Stimulated activated CD4-positive, alpha-beta T cell treated with anti-CD3 and anti-CD28 coated beads, TNF-alpha, amount 100 ng/mL, for 24 hours (primary cell): Measurements from ENCODE around the gene WDR64.

Source experiments
- DNase-seq, 3 experiments: peaks; one replicate each; pipeline ENCODE4 v3.0.0-alpha.2; 2020; ENCODE audit warnings: low read depth in 3 of 3

The WDR64 gene

GRCh38 chr1:241652012-241652411 lies at the start of gene WDR64:
Gene WDR64 (plus strand): TSS chr1:241652281. CDS start chr1:241652485, 204 bp downstream.
- no peak for DNase-seq

- DNase-seq, result no peak
Observed at GRCh38 chr1:241603731-241604245, 48.3 kb upstream of the WDR64 start.

GRCh38 chr1:241605146-241605805 lies 46.8 kb upstream of the WDR64 start:
- DNase-seq, result no peak

DNA sequence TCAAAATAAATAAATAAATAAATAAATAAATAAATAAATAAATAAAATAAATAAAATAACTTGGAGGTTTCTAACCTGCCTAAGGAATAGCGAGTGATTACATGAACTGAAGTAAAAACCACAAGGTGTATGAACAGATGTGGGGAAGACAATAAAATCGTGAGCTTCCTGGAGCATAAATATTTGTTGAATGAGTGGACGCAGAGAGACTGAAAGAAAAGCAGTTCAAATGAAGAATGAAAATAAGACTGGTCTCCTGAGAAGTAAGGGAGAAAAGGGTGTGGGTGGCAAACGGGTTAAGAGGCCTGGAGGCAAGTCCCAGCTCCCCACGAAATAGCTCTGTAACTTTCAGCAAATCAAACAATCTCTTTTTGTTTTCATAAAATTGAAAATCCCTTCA lies 45.5 kb upstream of the WDR64 start:
- DNase-seq, result no peak

DNA sequence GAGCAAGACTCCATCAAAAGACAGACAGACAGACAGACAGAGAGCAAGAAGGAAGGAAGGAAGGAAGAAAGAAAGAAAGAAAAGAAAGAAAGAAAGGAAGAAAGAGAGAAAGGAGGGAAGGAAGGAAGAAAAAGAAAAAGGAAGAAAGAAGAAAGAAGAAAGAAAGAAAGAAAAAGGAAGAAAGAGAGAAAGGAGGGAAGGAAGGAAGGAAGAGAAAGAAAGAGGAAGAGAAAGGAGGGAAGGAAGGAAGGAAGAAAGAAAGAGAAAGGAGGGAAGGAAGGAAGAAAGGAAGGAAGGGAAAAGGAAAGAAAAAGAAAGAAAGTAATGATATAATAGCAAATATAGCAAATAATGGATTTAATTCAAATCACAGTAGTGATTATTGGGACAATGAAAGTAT lies 44.6 kb upstream of the WDR64 start:
- no peak for DNase-seq

GRCh38 chr1:241608379-241609033 lies 43.6 kb upstream of the WDR64 start:
- no peak for DNase-seq

GRCh38 chr1:241610056-241610815 lies 41.8 kb upstream of the WDR64 start:
- no peak for DNase-seq

DNA sequence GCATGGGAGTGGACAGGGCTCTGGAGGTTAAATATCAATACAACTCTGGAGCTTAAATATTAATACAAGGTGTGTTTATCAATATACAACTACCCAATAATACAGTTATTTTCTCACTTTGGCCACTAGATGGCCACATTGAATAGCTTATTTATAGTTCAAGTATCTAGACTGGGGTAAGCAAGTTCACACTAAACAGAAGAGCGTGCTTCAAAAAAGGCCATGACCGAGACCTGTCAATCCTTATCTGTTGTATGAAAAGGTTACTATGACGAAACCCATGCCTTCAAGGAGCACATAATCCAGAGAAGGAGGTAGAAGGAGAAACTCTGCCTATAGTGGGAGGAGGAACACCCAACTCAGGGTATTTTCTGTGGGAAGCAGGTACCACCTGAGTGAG lies 41.0 kb upstream of the WDR64 start:
- no peak for DNase-seq

GRCh38 chr1:241611736-241612135 lies 40.3 kb upstream of the WDR64 start:
- DNase-seq, result no peak

DNA sequence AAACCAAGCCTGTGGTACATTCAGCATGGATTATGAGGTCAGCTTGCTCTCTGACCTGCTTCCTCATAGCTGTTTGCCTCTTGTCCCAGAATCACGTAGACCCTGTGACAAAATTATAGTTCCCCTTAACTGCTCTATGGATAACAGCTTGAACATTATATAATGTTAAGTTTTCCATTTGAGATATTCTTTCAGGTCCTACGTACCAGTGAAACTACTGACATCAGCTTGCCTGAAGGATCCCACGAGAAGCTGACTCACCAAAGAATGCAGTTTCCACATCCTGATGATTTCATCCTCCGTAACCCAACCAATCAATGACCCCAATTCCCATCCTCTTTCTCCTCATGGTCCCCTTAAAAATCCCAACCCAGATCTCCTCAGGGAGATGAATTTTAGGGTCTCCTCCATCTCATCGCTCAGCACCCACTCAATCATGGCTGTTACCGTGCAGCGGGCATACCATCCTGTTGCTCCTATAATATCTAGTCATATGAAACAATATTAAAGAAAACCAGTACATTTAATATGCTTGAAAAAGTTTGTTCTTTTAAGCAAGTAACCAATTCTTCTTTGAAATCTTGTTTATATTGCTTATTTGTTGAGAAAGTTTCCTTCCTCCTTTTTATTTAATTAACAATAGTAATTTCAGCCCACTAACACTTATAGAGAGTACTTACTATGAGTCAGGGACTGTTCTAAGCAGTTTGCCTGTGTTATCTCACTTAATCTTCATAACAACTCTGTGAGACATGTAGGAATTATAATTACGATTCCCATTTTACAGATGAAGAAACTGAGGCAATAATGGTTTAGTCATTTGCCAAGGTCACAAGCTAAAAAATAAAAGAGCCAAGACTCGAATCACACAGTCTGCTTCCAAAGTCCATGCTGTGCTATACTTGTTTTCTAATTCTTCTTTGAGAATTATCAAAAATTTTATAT lies 39.3 kb upstream of the WDR64 start:
- DNase-seq, result no peak

DNA sequence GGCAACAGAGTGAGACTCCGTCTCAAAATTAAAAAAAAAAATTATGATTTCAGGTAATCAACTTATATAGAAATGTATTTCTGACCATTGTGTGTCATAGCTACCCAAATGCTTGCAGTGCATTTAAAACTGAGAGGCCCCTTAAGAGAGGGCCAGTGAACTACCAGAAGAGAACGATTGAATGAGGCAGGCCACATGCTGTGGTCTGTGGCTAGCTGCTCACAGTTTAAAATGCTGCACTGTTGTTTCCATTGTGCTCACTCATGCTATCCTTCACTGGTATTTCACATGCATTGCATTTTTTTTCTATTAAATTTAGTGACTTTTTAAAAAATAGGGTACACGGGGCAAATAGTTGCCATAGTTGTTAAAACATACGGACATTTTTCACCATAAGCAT lies 37.9 kb upstream of the WDR64 start:
- no peak for DNase-seq

DNA sequence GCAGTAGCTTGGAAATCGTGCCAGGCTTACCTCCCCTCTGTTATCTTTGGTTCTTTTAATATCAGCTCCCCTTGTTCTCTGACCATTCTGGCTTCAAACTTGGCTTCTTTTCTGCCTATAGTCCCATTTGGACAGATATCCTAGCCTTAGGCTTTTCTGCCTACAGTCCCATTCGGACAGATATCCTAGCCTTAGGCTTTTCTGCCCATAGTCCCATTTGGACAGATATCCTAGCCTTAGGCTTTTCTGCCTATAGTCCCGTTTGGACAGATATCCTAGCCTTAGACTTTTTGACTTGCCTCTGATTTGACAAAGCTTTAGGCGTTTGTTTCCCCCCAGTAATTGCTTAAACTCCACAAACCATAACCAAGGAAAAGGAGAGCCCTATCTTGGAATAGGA lies 37.5 kb upstream of the WDR64 start:
- DNase-seq, result no peak

- DNase-seq, result no peak
Observed at GRCh38 chr1:241615043-241615974, 36.8 kb upstream of the WDR64 start.

- DNase-seq, result no peak
Observed at GRCh38 chr1:241617426-241617825, 34.7 kb upstream of the WDR64 start.

DNA sequence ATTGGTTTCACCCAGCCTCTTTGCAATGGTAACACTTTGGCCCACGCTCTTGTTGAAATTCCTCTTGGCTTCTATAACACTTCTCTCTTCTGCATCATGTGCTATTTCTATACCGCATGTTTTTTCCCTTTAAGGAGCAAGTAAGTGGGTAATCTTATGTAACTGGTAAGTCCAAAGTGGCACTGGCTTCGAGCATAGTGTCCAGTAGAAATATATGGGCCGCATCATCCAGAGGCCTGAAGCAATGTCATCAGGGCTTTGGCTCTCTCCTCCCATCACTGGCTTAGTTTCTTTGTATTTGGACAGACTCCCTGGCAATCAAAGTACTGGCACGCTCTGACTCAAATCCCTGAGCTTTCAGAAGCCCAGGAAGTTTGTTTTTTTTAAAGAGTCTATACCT lies 29.4 kb upstream of the WDR64 start:
- DNase-seq, result no peak

DNA sequence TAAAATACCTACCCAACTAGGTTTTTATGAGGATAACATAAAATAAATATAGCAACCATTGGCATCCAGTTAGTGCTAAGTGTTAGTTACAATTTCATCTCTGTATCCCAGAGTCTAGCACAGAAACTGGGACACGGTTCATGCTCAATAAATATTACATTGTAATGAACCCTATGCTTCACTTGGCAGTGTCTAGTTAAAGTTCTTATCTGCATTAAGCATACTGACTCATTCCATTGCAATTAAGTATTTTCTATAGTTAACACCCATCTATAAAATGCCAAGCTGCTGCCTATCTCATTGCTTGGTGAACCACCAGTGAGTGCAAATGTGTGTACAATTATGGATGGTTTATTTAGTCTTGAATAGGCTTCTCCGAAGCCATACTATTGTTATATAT lies 27.1 kb upstream of the WDR64 start:
- DNase-seq, result no peak

- DNase-seq, result peak in 1 of 3 experiments; percentile 33
Observed at GRCh38 chr1:241627453-241628259, 24.4 kb upstream of the WDR64 start.

GRCh38 chr1:241630005-241630404 lies 22.1 kb upstream of the WDR64 start:
- DNase-seq, result no peak

DNA sequence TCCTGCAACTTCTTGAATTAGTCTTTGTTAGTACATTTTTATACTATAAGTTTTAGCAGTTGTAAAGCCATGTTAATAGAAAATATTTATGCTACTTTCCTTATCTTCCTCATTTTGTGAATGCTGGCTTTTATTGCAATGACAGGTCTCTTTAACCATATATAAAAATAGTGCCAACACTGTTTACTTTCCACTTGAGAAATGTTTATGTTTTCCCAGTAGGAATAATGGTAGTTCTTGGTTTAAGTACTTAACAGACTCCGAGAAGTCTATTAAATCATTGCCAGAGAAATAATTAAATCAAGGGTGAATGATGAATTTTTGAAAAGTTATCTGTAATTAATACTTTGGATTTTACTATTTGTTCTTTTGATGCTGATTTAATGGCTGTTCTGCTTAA lies 21.6 kb upstream of the WDR64 start:
- DNase-seq, result no peak

DNA sequence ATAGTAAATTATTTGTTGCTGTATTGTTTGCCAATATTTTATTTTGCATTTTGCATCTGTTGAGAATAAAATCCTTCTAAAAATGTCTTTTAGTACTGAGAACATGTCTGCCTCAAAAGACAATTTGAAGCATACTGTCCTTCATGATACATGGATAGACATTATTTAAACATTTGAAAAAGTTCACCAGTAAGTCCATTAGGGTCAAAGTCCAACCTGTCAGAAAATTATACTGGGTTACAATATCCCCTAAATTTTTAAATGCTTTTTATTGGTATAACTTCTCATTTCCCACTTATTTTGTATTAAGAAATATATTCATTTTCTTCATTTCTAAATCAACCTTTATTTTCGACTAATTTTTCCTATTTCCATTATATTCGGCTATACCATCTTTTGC lies 21.2 kb upstream of the WDR64 start:
- DNase-seq, result no peak
